ENCODE measurements around the gene MRPS22.
A peak's percentile ranks its signal among the peaks of the same experiment; 100 is the strongest.

GRCh38 chr3:139343895-139344856 is at the start of gene MRPS22:
- TF ChIP-seq CTCF (IDR thresholded peaks at IDR 0.05) (no peak), POLR2AphosphoS5 (IDR thresholded peaks at IDR 0.05) (peak in 1 of 3 donors; percentile 73), POLR2A (IDR thresholded peaks at IDR 0.05) (no peak)
